NCI-H2029 (cell line): ENCODE measurements around the gene TPPP.
"Not testable (repeated sequence)": the region's sequence is repeated elsewhere in the genome, so short reads cannot be mapped to it uniquely, and the experiment has no call there.

Source experiments
- DNase-seq: peaks from one replicate; lab custom pipeline; 2025; lab: John Stamatoyannopoulos, UW

TPPP gene

GRCh38 chr5:645421-645820 is 47.7 kb downstream of the TPPP start:
- no peak for DNase-seq

DNA sequence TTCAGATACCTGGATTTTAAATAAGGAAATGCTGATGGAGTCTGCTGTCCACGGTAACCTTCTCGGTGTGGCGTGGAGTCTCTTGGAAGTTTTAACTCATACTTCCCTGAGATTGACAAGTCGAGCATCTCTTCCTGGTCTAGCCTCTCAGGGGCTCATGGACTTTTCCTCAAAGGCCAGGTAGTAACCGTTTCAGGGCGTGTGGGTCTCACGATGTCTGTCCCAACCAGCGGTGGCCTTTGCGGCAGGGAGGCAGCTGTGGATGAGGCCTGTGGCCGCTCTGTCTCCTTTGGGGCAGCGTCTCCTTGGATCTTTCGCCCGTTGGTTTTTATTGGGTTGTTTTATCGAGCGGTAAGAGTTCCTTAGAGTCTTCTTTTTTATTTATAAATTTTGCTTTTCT is 48.2 kb downstream of the TPPP start:
- no peak for DNase-seq

GRCh38 chr5:644509-644908 is 48.6 kb downstream of the TPPP start:
- no peak for DNase-seq

- no peak for DNase-seq
These were observed 49.3 kb downstream of the TPPP start for GRCh38 chr5:643811-644271.

DNA sequence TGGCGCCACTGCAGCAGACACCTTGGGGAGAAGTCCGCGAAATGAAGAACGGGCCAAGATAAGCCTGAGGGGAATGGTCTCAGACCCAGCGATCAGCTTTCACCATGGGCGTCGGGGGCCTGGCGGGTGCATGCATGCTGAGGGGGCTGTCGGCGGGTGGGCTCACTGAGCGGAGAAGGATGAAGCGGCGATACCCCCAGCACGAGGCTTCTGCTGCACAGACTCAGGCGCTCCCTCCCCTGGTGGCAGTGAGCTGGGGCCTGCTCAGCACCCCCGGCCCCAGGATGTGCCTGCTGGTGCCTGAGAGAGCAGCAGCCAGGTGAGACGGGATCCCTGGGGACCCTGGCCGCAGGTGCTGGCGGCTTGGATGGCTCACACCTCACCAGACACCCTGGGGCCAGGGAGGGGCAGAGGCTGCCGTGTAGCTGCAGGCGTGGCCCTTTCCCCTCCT is 49.8 kb downstream of the TPPP start:
- no peak for DNase-seq

DNA sequence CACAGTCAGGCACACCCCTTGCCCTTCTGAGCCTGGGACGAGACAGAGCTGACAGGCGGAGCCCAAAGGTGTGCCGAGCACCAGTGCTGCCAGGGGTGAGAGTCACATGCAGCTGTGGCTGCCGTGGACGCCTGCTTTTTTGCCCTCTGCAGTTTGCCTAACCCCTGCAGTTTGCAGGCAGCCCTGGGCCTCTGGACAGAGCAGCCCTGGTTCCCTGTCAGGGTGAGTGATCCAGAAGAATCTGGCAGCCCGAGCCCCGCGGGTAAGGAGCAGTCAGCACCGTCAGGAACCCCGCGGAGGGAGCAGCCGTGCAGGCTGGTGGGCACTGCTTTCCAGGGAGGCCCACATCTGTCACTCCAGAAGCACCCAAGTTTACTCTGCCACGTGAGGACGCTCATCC is 50.7 kb downstream of the TPPP start:
- no peak for DNase-seq

GRCh38 chr5:641331-641765 is 51.8 kb downstream of the TPPP start:
- no peak for DNase-seq

GRCh38 chr5:640461-641330 is 52.5 kb downstream of the TPPP start:
- no peak for DNase-seq

GRCh38 chr5:639584-640213 is 53.5 kb downstream of the TPPP start:
- no peak for DNase-seq

DNA sequence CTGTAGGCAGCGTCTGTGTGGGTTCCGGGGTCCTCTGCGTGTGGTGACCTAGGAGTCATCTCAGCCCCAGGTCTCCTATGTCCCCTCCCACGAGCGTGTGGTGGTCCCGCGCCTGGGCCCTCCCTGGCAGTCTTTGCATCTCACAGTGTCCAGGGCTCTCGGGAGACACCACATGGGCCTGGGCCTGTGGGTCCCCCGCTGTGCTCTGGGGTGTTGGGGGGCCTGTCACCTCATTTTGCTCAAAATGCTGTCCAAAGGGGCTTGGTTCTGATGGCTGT is 54.0 kb downstream of the TPPP start:
- DNase-seq, result no peak

GRCh38 chr5:638501-639252 is 54.5 kb downstream of the TPPP start:
- no peak for DNase-seq

DNA sequence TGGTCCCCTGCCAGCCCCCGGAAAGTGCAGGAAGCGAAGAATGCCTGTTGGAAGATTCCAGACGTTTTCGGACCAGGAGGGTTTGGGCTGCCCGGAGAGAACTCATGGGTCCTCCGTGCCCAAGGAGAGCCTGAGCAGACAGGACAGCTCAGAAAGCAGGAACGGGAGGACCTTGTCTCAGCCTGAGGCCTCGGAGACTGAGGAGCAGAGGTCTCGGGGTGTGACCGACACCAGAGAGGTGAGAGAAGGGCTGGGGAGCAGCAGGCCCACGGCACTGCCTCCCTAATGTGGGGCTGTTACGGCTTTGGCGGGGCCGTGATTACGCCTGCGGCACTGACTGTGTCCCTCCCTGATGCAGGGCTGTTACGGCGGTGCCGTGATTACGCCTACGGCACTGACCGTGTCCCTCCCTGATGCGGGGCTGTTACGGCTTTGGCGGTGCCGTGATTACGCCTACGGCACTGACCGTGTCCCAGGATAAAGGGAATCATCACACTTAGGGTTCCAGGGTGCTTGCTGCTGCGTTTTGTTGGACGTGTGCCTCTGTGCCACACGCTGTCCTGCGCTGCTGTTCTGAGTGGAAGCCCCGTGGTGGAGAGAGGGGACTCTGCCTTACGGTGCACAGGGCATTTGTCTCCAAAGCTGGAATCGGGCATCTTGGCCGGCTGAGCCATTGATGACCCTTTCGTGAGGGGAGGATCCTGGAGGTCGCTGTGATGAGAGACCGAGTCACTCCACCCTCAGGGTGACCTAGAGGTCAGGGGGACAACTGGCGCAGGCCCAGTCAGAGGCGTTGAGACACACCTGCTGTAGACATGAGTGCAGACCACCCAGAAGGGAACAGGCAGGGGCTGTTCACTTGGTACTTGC is 55.3 kb downstream of the TPPP start:
- no peak for DNase-seq

GRCh38 chr5:636951-637350 is 56.2 kb downstream of the TPPP start:
- DNase-seq, result no peak

DNA sequence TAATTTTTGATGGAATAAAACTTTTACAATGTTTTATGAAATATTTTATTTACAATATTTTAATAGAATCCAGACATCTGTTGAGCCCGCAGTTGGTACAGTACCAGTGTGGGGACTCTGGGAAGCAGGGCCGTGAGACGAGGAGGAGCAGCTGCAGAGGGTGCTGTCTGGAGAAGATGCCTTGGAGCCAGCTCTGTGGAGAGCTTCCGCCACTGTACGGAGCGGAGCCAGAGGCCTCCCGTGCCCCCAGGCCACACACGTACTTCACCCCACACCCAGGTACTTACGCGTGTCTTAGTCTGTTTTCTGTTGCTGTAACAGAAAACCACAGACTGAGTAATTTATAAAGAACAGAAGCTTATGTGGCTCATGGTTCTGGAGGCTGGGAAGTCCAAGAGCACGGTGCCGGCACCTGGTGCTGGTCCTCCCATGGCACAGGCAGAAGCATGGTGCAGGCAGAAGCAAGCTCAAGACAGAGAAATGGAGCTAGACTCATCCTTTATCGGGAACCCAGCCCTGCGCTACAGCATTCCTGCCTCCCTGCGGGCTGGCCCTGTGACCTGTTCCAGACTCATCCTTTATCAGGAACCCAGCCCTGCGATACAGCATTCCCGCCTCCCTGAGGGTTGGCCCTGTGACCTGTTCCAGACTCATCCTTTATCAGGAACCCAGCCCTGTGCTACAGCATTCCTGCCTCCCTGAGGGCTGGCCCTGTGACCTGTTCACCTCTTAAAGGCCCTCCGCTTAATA is 57.7 kb downstream of the TPPP start:
- DNase-seq, result no peak

GRCh38 chr5:634191-634590 is 59.0 kb downstream of the TPPP start:
- DNase-seq, result no peak

DNA sequence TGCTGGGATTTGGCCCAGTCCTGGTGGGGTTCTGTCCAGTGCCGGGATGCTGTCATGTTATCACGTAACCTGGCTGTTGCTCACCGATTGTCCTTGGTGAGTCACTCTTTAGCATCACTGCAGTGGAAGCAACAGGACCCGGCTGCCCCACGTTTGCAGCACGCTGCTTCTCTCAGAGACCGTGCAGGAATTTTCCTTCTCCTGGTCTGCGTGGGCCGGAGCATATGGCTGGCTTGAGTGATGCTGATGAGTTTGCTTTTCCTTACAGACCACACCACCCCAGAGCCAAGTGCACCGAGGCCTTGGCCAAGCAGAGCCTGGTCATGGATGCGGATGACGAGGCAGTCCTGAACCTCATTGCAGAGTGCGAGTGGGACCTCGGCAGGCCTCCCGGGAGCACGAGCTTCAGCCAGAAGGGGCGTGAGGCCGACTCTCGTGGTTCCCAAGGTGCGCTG is 59.6 kb downstream of the TPPP start:
- no peak for DNase-seq

GRCh38 chr5:628351-629205 is 64.6 kb downstream of the TPPP start:
- DNase-seq, result not testable (repeated sequence)

DNA sequence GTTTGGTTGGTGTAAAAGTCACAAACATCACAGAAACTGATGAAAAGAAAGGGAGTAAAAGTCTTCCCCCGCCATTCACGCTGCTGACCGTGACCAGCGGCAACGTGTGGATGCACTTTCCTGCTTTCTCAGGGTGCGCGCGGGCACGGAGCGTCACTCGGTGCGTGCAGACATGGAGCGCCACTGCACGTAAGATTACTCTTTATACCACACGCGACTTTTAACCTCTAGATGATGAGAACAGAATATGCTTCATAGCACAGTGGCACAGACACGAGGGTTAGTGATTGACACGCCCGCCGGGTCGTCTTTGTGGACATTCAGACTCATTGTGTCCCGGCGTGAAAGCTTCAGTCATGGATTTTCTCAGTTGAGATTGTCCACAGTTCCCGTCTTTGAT is 65.3 kb downstream of the TPPP start:
- DNase-seq, result no peak

- DNase-seq, result no peak
These were observed 66.3 kb downstream of the TPPP start for GRCh38 chr5:626850-627249.

GRCh38 chr5:625516-625915 is 67.6 kb downstream of the TPPP start:
- no peak for DNase-seq
